HCT116 (cell line): ENCODE measurements around the gene LTBP4. TPM values are rescaled to one million over a fixed set of nuclear protein-coding genes. Genes with fewer than 3 reads are reported as not detected.

Source experiments
- ATAC-seq: fragments of 200-7000 bp; cut with Tn5 transposase; 2 replicates; pipeline ENCODE4 v1.9.1; 2020; ENCODE audit warnings: mild to moderate bottlenecking, moderate library complexity
- BruUV-seq: library from RNA; stranded (reverse); fragments of 400-500 nt; replicated peaks from 2 replicates; lab custom pipeline; 2021; lab: Mats Ljungman, UMichigan
- CTCF ChIA-PET: fragments of 300-600 bp; sonication (Branson Sonifier 250); formaldehyde crosslinking; loops from one replicate; lab custom pipeline; 2021; ENCODE audit warnings: antibody characterized with exemption; lab: Charles Lee
- POLR2A ChIA-PET: fragments of 300-600, 350-600 bp; sonication (Branson Sonifier 250); formaldehyde crosslinking; loops from one replicate; lab custom pipeline; 2021; ENCODE audit warnings: antibody characterized with exemption; lab: Charles Lee
- RAD21 ChIA-PET, 2 experiments: fragments of 300-600 bp; sonication (Branson Sonifier 250); formaldehyde crosslinking; loops; one replicate each; lab custom pipeline; 2023; ENCODE audit warnings: low total read pairs in 2 of 2; ENCODE audit not compliant: uncharacterized antibody in 2 of 2, unreplicated experiment in 2 of 2, low non-redundant PET in 1 of 2; lab: Charles Lee
- DNase-seq: peaks from one replicate; pipeline ENCODE4 v3.0.0-alpha.2; 2010; ENCODE audit warnings: low read depth, low spot score
- H2AFZ ChIP-seq: fragments of 200-600 bp; shearing (Covaris generic), sonication (generic); 2 replicates; pipeline ENCODE4 v1.6.1; 2017; ENCODE audit warnings: low read depth, mixed run types, mixed read lengths, antibody characterized with exemption, low read length; ENCODE audit not compliant: poor library complexity, severe bottlenecking
- H3K27ac ChIP-seq: 2 replicates; pipeline ENCODE4 v1.5.1; 2012; ENCODE audit warnings: low read depth, low read length
- H3K27me3 ChIP-seq: fragments of 200-600 bp; sonication (generic); 2 replicates; pipeline ENCODE4 v1.6.1; 2016; ENCODE audit warnings: mixed run types, low read length, mixed read lengths; ENCODE audit not compliant: insufficient read depth
- H3K36me3 ChIP-seq, 2 experiments: fragments of 200-500 bp in 1 of 2; fragments of 200-600 bp in 1 of 2; sonication (Bioruptor generic) in 1 of 2; sonication (generic) in 1 of 2; 2 replicates each; pipeline versions ENCODE4 v1.5.1 to v1.6.1; 2014 to 2016; ENCODE audit warnings: low read length in 2 of 2, inconsistent platforms in 1 of 2, mixed read lengths in 1 of 2, mixed run types in 1 of 2; ENCODE audit not compliant: insufficient read depth in 2 of 2, control insufficient read depth in 1 of 2
- H3K4me1 ChIP-seq, 2 experiments: fragments of 200-600 bp in 1 of 2; sonication (generic) in 1 of 2; 2 replicates each; pipeline versions ENCODE4 v1.5.1 to v1.6.1; 2012 to 2017; ENCODE audit warnings: low read length in 2 of 2, inconsistent platforms in 1 of 2, mild to moderate bottlenecking in 1 of 2, mixed read lengths in 1 of 2, mixed run types in 1 of 2, moderate library complexity in 1 of 2; ENCODE audit not compliant: insufficient read depth in 2 of 2, control insufficient read depth in 1 of 2
- H3K4me2 ChIP-seq: fragments of 200-600 bp; sonication (generic); 2 replicates; pipeline ENCODE4 v1.6.1; 2017; ENCODE audit warnings: mixed run types, low read length, mixed read lengths
- H3K4me3 ChIP-seq, 2 experiments: fragments of 200-600 bp in 1 of 2; sonication (generic) in 1 of 2; replicated peaks in 1 of 2; 2 replicates each; pipeline ENCODE4 v1.5.1; 2011 to 2016; ENCODE audit warnings: low read length in 2 of 2, control low read depth in 1 of 2, low read depth in 1 of 2, mild to moderate bottlenecking in 1 of 2, mixed read lengths in 1 of 2, mixed run types in 1 of 2
- H3K79me2 ChIP-seq: fragments of 200-600 bp; sonication (generic); 2 replicates; pipeline ENCODE4 v1.6.1; 2017; ENCODE audit warnings: mild to moderate bottlenecking, mixed run types, low read length, moderate library complexity, mixed read lengths; ENCODE audit not compliant: insufficient read depth
- H3K9ac ChIP-seq: fragments of 200-600 bp; sonication (generic); 2 replicates; pipeline ENCODE4 v1.6.1; 2016; ENCODE audit warnings: low read length, mixed read lengths
- H3K9me2 ChIP-seq: fragments of 200-600 bp; sonication (generic), shearing (Covaris generic); 2 replicates; pipeline ENCODE4 v1.6.1; 2017; ENCODE audit warnings: mixed run types, mild to moderate bottlenecking, moderate library complexity; ENCODE audit not compliant: insufficient read depth
- H3K9me3 ChIP-seq, 2 experiments: fragments of 200-500 bp in 1 of 2; fragments of 200-600 bp in 1 of 2; sonication (Bioruptor generic) in 1 of 2; sonication (generic) in 1 of 2; 2 replicates each; pipeline ENCODE4 v1.6.1; 2014 to 2017; ENCODE audit warnings: low read length in 2 of 2, mixed read lengths in 2 of 2, inconsistent platforms in 1 of 2, low read depth in 1 of 2, mild to moderate bottlenecking in 1 of 2, mixed run types in 1 of 2, moderate library complexity in 1 of 2; ENCODE audit not compliant: control insufficient read depth in 1 of 2, insufficient read depth in 1 of 2
- H4K20me1 ChIP-seq: fragments of 200-600 bp; sonication (generic), shearing (Covaris generic); 2 replicates; pipeline ENCODE4 v1.6.1; 2017; ENCODE audit warnings: mixed run types, mild to moderate bottlenecking, moderate library complexity; ENCODE audit not compliant: insufficient read depth
- ELF1 ChIP-seq: IDR thresholded peaks from 2 replicates; pipeline ENCODE4 v1.6.1; 2012; ENCODE audit warnings: low read depth, borderline replicate concordance
- EZH2phosphoT487 ChIP-seq: fragments of 200-600 bp; IDR thresholded peaks from 2 replicates; pipeline ENCODE4 v1.6.1; 2018; ENCODE audit warnings: antibody characterized with exemption, borderline replicate concordance
- JUND ChIP-seq: IDR thresholded peaks from 2 replicates; pipeline ENCODE4 v1.6.1; 2012
- MAX ChIP-seq: IDR thresholded peaks from 2 replicates; pipeline ENCODE4 v1.6.1; 2012
- POLR2A ChIP-seq: IDR thresholded peaks from 2 replicates; pipeline ENCODE4 v1.7.0; 2011; ENCODE audit warnings: borderline replicate concordance; ENCODE audit not compliant: insufficient read depth, insufficient read length; ENCODE audit errors: extremely low read depth
- RAD21 ChIP-seq: IDR thresholded peaks from 2 replicates; pipeline ENCODE4 v1.6.1; 2012; ENCODE audit warnings: low read depth, mild to moderate bottlenecking
- REST ChIP-seq: IDR thresholded peaks from 2 replicates; pipeline ENCODE4 v1.6.1; 2012; ENCODE audit warnings: low read depth
- TCF7L2 ChIP-seq: IDR thresholded peaks from 2 replicates; pipeline ENCODE4 v1.7.0; 2011; ENCODE audit warnings: borderline replicate concordance, inconsistent platforms; ENCODE audit not compliant: insufficient read depth, insufficient read length; ENCODE audit errors: extremely low read depth
- intact Hi-C: fragments of 100-400 bp; cut with micrococcal nuclease; formaldehyde crosslinking; loops from 2 replicates; pipeline ENCODE4 v1.10.0; 2022
- total RNA-seq: library from RNA; stranded (reverse); gene quantifications from one replicate; pipeline ENCODE4 v1.2.1, GENCODE V29; 2021; ENCODE audit not compliant: unreplicated experiment

The LTBP4 gene
- total RNA-seq, 1 experiment from 2014 or later, result 310 TPM

DNA sequence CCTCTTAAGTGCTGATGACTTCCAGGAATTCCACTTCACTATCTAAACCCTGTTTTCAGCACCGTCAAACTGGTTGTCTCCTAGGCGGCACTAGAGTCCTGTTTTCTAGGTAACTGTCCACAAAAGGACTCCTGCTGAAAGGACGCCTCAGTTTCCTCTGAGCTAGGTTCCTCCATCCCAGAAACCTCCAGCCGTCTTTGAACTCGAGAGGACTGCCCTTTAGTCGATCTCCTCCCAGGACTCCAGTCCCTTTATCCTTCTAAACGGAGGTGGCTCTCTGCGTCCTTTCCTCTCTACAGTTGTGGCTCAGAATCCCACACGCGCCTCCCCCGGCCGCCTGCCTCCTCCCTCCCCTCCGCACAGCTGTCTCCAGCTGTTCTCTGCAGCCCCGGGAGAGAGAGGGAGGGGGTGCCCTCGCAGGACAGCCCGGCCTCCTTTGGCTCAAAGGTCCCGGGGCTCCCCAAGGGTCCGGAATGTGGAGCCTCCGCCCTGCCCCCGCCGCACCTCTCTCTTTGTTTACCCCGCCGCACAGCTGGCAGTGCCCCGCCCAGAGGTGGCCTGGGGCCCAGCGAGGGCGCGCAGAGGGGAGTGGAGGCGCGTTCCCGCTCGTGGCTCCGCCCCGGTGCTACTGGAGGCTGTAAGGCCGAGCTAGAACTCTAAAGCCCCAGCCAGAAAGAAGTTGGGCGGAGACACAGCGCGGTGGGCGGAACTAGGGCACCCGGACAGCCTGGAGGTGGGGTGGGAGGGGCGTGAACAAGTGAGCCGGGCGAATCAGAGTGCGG, 2.4 kb downstream of the LTBP4 start:
- Histone ChIP-seq H3K36me3 (no peaks in the 10 kb centered on the region), H3K27ac (peak overlapping the region; percentile 96), H3K9me3 (no peaks in the 10 kb centered on the region), H4K20me1 (no peaks in the 10 kb centered on the region), H3K4me1 (peaks cover 36 to 86% of the 10 kb centered on the region in 2 experiments), H3K4me3 (peak overlapping the region; percentile 62 to 67), H3K27me3 (no peaks in the 10 kb centered on the region), H3K4me2 (peak overlapping the region; percentile 93), H2AFZ (no peak overlapping the region), H3K9me2 (no peaks in the 10 kb centered on the region), H3K79me2 (peaks cover 15% of the 10 kb centered on the region; the same call in 1 of the 2 replicates), H3K9ac (peak overlapping the region; percentile 92)
- POLR2A ChIA-PET, result interaction anchor here (0.9 to 4.9 kb wide), 7 partner anchors 9 to 178 kb away, joined by 3 to 55 read pairs (median 5); partner anchors contain the start of genes BLVRB and SERTAD1
- CTCF ChIA-PET, result interaction anchor here (0.8 to 4.4 kb wide), 16 partner anchors 8 to 299 kb away, joined by 3 to 39 read pairs (median 8); partner anchors contain the start of genes BLVRB and EGLN2
- ATAC-seq (peak; percentile 68), DNase-seq (peak; percentile 99)
- intact Hi-C loops, result loop anchor here (2.0 to 10.0 kb wide), 3 partner anchors 139 to 459 kb away; partner anchors contain the start of gene BLVRB
- RAD21 ChIA-PET, result interaction anchor here (0.6 to 1.0 kb wide), 3 partner anchors 9 to 34 kb away, joined by 3 read pairs; no protein-coding TSS in a partner anchor
- no TSS peak for BruUV-seq
- TF ChIP-seq TCF7L2 (peak; percentile 75), REST (no peak), MAX (no peak), POLR2A (no peak), RAD21 (no peak), EZH2phosphoT487 (no peak), ELF1 (no peak), JUND (no peak)
